Measurements from ENCODE around the gene EBF4. TPM values are rescaled to one million over a fixed set of nuclear protein-coding genes. Genes with fewer than 3 reads are reported as not detected.
"Not testable (repeated sequence)": the region's sequence is repeated elsewhere in the genome, so short reads cannot be mapped to it uniquely, and the experiment has no call there.

The EBF4 gene
- total RNA-seq, 3 donors from 2014 or later = 1.6 to 22.0 (median 22.0) TPM

DNA sequence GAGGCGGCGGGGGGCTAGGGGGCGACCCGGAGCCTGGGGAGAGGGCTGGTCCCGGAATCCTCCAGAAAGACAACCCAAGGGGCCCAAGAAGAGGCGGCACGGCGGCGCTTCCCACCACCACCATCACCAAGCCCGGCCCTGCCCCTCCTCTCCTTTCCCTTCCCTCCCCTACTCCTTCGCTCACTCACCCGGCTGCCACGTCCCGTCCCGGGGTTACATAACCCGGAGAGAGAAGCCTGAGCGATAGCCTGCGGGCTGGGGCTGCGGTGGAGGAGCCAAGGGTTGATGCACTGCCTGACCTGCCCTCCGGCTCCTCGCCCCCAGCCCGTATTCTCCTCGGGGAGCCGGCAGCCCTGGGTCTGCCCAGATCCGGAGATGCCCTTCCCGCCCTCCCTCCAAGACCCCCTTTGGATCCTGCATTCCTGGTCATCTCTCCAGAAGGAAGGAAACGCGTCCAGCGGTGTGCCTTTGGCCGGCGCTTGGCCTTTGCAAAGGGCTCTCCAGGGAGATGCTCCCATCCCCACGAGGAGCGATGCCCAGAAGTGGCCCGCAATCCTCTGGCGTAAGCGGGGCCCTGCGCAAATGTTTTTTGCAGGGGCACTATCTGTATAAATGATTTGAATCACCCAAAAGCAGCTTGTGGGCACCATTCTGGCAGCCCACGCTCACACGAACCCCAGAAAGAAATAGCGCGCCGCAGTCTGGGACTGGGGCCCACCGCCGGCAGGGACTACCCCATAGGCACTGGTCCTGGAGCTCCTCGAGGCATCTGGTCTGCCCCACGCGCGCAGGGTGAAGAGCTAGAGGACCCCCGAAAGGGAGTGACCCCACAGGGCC is 112.5 kb downstream of the EBF4 start:
- H3K27ac ChIP-seq = no peak overlapping the region

DNA sequence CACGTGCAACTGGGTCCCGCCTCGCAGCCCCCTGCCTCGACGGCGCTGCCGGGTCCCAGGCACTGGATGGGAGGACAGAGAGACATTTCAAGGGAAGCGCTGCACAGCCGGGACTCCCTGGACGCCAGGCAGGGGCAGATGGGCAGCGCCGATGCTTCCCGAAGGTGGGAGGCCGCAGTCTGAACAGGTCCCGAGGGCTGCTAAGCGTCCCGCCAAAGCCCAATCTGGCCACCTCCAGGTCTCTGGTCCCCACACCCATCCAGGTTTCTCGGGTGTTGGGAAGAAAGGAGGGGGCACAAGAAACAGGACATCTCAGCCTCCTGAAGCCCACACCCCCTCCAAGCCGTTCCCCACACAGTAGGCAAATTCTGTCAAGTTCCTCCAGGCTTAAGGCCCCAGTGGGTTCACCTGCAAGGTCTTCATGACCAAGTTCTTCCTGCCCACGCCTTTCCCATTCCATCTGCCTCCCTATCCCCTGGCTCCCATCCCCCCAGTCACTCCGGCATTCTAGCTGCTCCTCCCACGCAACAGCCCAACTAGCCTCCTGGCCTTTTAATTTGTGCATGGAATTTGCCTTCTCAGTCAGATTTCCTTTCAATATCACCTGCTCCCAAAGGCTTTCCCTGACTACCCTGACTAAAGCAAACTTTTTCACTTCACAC is 113.2 kb downstream of the EBF4 start:
- H3K9me3 ChIP-seq = no peaks in the 10 kb centered on the region
- H3K4me3 ChIP-seq = no peak overlapping the region
- H3K36me3 ChIP-seq = no peaks in the 10 kb centered on the region
- no peak overlapping the region for H3K27ac ChIP-seq
- no peak for DNase-seq (ENCODE audit: low spot score in 2 of 2)
- no peaks in the 10 kb centered on the region for H3K4me1 ChIP-seq
- intact Hi-C loops (cut with DNase I; ENCODE audit: low total_unique reads) = no loop called here
- TF ChIP-seq, protein P1, sequence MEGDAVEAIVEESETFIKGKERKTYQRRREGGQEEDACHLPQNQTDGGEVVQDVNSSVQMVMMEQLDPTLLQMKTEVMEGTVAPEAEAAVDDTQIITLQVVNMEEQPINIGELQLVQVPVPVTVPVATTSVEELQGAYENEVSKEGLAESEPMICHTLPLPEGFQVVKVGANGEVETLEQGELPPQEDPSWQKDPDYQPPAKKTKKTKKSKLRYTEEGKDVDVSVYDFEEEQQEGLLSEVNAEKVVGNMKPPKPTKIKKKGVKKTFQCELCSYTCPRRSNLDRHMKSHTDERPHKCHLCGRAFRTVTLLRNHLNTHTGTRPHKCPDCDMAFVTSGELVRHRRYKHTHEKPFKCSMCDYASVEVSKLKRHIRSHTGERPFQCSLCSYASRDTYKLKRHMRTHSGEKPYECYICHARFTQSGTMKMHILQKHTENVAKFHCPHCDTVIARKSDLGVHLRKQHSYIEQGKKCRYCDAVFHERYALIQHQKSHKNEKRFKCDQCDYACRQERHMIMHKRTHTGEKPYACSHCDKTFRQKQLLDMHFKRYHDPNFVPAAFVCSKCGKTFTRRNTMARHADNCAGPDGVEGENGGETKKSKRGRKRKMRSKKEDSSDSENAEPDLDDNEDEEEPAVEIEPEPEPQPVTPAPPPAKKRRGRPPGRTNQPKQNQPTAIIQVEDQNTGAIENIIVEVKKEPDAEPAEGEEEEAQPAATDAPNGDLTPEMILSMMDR (IDR thresholded peaks at IDR 0.05) = no peak
- no peak for TF ChIP-seq POLR2A (IDR thresholded peaks at IDR 0.05)
- TF ChIP-seq POLR2AphosphoS5 (IDR thresholded peaks at IDR 0.05) = no peak
- H3K27me3 ChIP-seq = peaks cover 0 to 20% of the 10 kb centered on the region in 2 donors

More for the DNA sequence above, 112.5 kb downstream of the EBF4 start:
- no peak for DNase-seq (ENCODE audit: low spot score in 2 of 2)
- H3K4me1 ChIP-seq = no peaks in the 10 kb centered on the region
- peak overlapping the region in 1 of 3 donors; percentile 25 for H3K4me3 ChIP-seq
- no peaks in the 10 kb centered on the region for H3K36me3 ChIP-seq
- H3K27me3 ChIP-seq = peaks cover 0 to 20% of the 10 kb centered on the region in 2 donors
- H3K9me3 ChIP-seq = no peaks in the 10 kb centered on the region
- TF ChIP-seq, protein P1 (IDR thresholded peaks at IDR 0.05) = no peak
- TF ChIP-seq POLR2AphosphoS5 (IDR thresholded peaks at IDR 0.05) (no peak), POLR2A (IDR thresholded peaks at IDR 0.05) (no peak)
- intact Hi-C loops (cut with DNase I; ENCODE audit: low total_unique reads) = no loop called here

DNA sequence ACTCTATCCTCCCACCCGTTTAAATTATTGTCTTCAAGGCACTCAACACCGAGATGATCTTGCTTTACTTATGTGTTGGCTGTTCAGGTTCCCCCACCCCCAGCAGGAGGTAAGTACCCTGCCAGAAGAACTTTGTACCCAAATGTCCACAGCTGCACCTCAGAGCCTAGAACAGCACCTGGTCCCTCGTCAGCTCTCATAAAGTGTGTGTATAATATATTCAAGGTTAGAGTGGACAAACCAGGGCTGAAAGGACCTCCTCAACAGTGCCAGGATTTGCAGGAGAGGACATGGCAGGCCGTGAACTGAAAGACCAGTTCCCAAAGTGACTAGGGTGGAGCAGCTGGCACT is 113.7 kb downstream of the EBF4 start:
- H3K4me1 ChIP-seq = no peaks in the 10 kb centered on the region
- no peak overlapping the region for H3K4me3 ChIP-seq
- H3K27me3 ChIP-seq = peaks cover 0 to 20% of the 10 kb centered on the region in 2 donors
- TF ChIP-seq POLR2AphosphoS5 (IDR thresholded peaks at IDR 0.05) = no peak
- no peak for TF ChIP-seq POLR2A (IDR thresholded peaks at IDR 0.05)
- TF ChIP-seq, protein P1 (IDR thresholded peaks at IDR 0.05) = no peak
- intact Hi-C loops (cut with DNase I; ENCODE audit: low total_unique reads) = no loop called here
- DNase-seq (ENCODE audit: low spot score in 2 of 2) = no peak
- no peaks in the 10 kb centered on the region for H3K9me3 ChIP-seq
- H3K36me3 ChIP-seq = no peaks in the 10 kb centered on the region
- no peak overlapping the region for H3K27ac ChIP-seq

DNA sequence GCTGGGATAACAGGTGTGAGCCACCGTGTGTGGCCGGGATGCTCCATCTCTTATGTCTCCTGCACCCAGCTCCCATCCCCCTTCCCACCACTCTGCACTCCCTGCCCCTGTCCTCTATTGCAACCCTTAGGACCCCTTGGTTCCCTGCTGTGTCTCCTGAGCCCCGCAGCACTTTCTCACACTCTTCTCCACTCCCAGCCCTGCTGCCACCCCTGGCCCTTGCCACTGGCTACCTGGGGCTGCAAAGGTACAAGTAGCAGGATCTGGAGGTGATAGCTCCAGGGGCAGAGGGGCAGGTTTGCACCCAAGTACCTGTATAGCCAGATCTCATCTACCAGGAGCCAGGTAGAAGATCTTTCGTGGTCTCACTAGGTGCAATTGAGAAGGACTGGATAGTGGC is 114.4 kb downstream of the EBF4 start:
- H3K27me3 ChIP-seq = peaks cover 0 to 20% of the 10 kb centered on the region in 2 donors
- TF ChIP-seq, protein P1 (IDR thresholded peaks at IDR 0.05) = no peak
- TF ChIP-seq POLR2AphosphoS5 (IDR thresholded peaks at IDR 0.05) (no peak), POLR2A (IDR thresholded peaks at IDR 0.05) (no peak)
- intact Hi-C loops (cut with DNase I; ENCODE audit: low total_unique reads) = no loop called here

DNA sequence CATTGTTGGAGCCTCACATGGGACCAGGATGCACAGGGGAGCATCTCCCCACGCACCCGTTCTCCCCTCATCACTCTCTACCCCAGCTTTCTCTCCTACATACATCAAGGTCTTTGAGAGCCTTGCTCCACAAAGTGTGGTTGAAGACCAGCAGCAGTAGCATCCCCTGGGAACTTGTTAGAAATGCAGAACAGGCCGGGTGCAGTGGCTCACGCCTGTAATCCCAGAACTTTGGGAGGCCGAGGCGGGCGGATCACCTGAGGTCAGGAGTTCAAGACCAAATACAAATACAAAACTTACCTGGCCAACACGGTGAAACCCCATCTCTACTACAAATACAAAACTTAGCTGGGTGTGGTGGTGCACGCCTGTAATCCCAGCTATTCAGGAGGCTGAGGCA is 115.3 kb downstream of the EBF4 start:
- intact Hi-C loops (cut with DNase I; ENCODE audit: low total_unique reads); H3K36me3 ChIP-seq; H3K9me3 ChIP-seq; H3K4me3 ChIP-seq; H3K4me1 ChIP-seq; H3K27ac ChIP-seq; DNase-seq (ENCODE audit: low spot score in 2 of 2): not testable (repeated sequence)
- peaks cover 0 to 20% of the 10 kb centered on the region in 2 donors for H3K27me3 ChIP-seq

More for the DNA sequence above, 114.4 kb downstream of the EBF4 start:
- no peak overlapping the region for H3K4me3 ChIP-seq
- H3K36me3 ChIP-seq = no peaks in the 10 kb centered on the region
- H3K4me1 ChIP-seq = no peaks in the 10 kb centered on the region
- no peak overlapping the region for H3K27ac ChIP-seq
- no peaks in the 10 kb centered on the region for H3K9me3 ChIP-seq
- no peak for DNase-seq (ENCODE audit: low spot score in 2 of 2)
